K562 (cell line): Measurements from ENCODE around the gene USP2. TPM values are rescaled to one million over a fixed set of nuclear protein-coding genes. Genes with fewer than 3 reads are reported as not detected.

Experiments used
- CHD7 ChIP-seq: fragments of 200-600 bp; sonication (generic); IDR thresholded peaks from one replicate; pipeline ENCODE4 v1.6.1; 2012; ENCODE audit warnings: mild to moderate bottlenecking, low read depth, low read length, inconsistent platforms
- NCOR1 ChIP-seq: fragments of 450-650 bp; IDR thresholded peaks from 2 replicates; pipeline ENCODE4 v1.6.1; 2016; ENCODE audit warnings: mild to moderate bottlenecking, moderate library complexity
- NONO ChIP-seq, 2 experiments: fragments of 200-400 bp in 1 of 2; fragments of 450-650 bp in 1 of 2; formaldehyde crosslinking in 1 of 2; IDR thresholded peaks; 2 replicates each; pipeline ENCODE4 v1.6.1; 2017; ENCODE audit warnings: low read depth in 2 of 2, mild to moderate bottlenecking in 2 of 2, moderate library complexity in 2 of 2, low read length in 1 of 2
- PHB2 ChIP-seq: fragments of 450-650 bp; IDR thresholded peaks from 2 replicates; pipeline ENCODE4 v1.6.1; 2017; ENCODE audit warnings: low read depth
- ZKSCAN1 ChIP-seq: fragments of 150-350 bp; IDR thresholded peaks from 2 replicates; pipeline ENCODE4 v1.6.1; 2016; ENCODE audit warnings: low read depth, low read length
- polyA plus RNA-seq, 8 experiments: library from polyadenylated mRNA; depleted of rRNA in 4 of 8; stranded (reverse) in 5 of 8; unstranded in 3 of 8; fragments of >200 nt; fragmentation: Nextera tagmentation in 2 of 8; fragmentation: Illumina TruSeq in 1 of 8; extraction: Ambion mirVana in 2 of 8; extraction: Trizol in 1 of 8; gene quantifications; 2 replicates each; pipeline versions ENCODE4 v1.2.1 to v1.2.3, GENCODE V29; 2011 to 2014; ENCODE audit warnings: inconsistent platforms in 1 of 8, missing spikeins in 1 of 8
- total RNA-seq, 7 experiments: library from RNA; depleted of rRNA in 6 of 7; stranded (reverse); fragments of >200 nt in 6 of 7; fragmentation: Illumina TruSeq in 2 of 7; extraction: Trizol in 2 of 7; gene quantifications; 2 replicates each; pipeline versions ENCODE4 v1.2.1 to v1.2.3, GENCODE V29; 2011 to 2021; ENCODE audit warnings: low replicate concordance in 1 of 7

Gene USP2
- total and polyA plus RNA-seq, 9 of the 15 experiments (the other 6 are each of a cell fraction or from before 2014, with no cell fraction given), result 2.8 to 16.9 (median 3.9) TPM

- TF ChIP-seq ZKSCAN1 (no peak), PHB2 (no peak), CHD7 (no peak), NCOR1 (no peak), NONO (IDR thresholded peaks at IDR 0.05; ENCODE audit: low read depth in 2 of 2, low read length in 1 of 2) (no peak)
Measured at GRCh38 chr11:119420631-119421030, 39.1 kb upstream of the USP2 start (continued).
